Fibroblast of peridontal ligament (primary cell): ENCODE data around the gene BEX3.

ENCODE experiments used
- DNase-seq: peaks from one replicate; pipeline ENCODE4 v3.0.0-alpha.2; 2010; ENCODE audit errors: extremely low read depth

Gene BEX3

DNA sequence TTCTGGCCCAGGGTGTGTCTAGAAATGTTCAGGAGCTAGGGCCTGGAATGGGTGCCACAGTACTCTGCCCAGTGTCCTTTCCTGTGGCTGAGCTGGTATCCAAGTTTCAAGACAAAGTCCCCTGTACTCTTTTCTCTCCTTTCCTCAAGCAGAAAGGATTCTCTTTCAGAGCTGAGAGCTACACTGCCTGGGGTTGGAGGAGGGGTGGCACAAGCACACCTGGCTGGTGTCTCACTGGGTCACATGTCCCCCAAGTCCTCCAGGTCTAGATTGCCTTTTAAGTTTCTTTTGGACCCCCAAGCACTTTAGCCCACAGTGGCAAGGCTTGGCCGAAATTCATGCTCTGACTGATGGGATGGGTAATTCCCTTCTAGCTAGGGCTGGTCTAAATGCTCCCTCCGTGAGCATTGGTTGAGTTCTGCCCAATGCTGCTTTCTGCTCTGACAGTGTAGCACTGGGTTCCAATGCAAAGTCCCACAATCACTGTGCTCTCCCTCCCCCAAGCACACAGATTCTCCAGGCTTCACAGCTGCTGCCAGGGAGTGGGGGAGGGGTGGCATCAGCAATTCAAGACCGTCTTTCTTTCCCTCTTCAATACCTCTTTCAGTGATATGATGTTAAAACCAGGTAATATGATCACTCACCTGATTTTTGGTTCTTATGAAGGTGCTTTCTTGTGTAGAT lies 47.8 kb downstream of the BEX3 start:
- DNase-seq, result no peak
